Forelimb muscle (tissue), 1 donor: ENCODE measurements around the gene PALLD. TPM values are rescaled to one million over a fixed set of nuclear protein-coding genes. Genes with fewer than 3 reads are reported as not detected.
"Not testable (repeated sequence)": the region's sequence is repeated elsewhere in the genome, so short reads cannot be mapped to it uniquely, and the experiment has no call there.

Experiments used
- DNase-seq: peaks from one replicate; pipeline ENCODE4 v3.0.0-alpha.2; 2013; ENCODE audit warnings: low read depth
- polyA plus RNA-seq: library from polyadenylated mRNA; unstranded; fragments of 120-200 nt; gene quantifications from one replicate; pipeline ENCODE4 v1.2.1, GENCODE V29; 2013; ENCODE audit not compliant: insufficient read length

PALLD gene
- polyA plus RNA-seq, 1 donor, result 167 TPM

- no peak for DNase-seq
These were observed 5.3 kb upstream of the PALLD start for GRCh38 chr4:168491563-168491962.

GRCh38 chr4:168498251-168498650 lies 1.4 kb downstream of the PALLD start:
- DNase-seq, result no peak

GRCh38 chr4:168499241-168499640 lies 2.4 kb downstream of the PALLD start:
- no peak for DNase-seq

- no peak for DNase-seq
These were observed 4.6 kb downstream of the PALLD start for GRCh38 chr4:168501407-168501806.

GRCh38 chr4:168502861-168503260 lies 6.0 kb downstream of the PALLD start:
- DNase-seq, result no peak

GRCh38 chr4:168503652-168504362 lies 7.0 kb downstream of the PALLD start:
- DNase-seq, result no peak

GRCh38 chr4:168504526-168504925 lies 7.7 kb downstream of the PALLD start:
- DNase-seq, result no peak

- no peak for DNase-seq
These were observed 9.2 kb downstream of the PALLD start for GRCh38 chr4:168506014-168506413.

GRCh38 chr4:168507178-168507815 lies 10.4 kb downstream of the PALLD start:
- DNase-seq, result no peak

GRCh38 chr4:168508683-168509082 lies 11.8 kb downstream of the PALLD start:
- DNase-seq, result no peak

GRCh38 chr4:168509786-168510185 lies 12.9 kb downstream of the PALLD start:
- no peak for DNase-seq

- no peak for DNase-seq
These were observed 15.1 kb downstream of the PALLD start for GRCh38 chr4:168511780-168512489.

- DNase-seq, result not testable (repeated sequence)
These were observed 17.0 kb downstream of the PALLD start for GRCh38 chr4:168513826-168514225.

- DNase-seq, result no peak
These were observed 17.5 kb downstream of the PALLD start for GRCh38 chr4:168514249-168514852.

GRCh38 chr4:168515222-168516011 lies 18.6 kb downstream of the PALLD start:
- no peak for DNase-seq

- DNase-seq, result no peak
These were observed 20.0 kb downstream of the PALLD start for GRCh38 chr4:168516841-168517240.

- no peak for DNase-seq
These were observed 22.7 kb downstream of the PALLD start for GRCh38 chr4:168519576-168519975.

- DNase-seq, result no peak
These were observed 24.9 kb downstream of the PALLD start for GRCh38 chr4:168521721-168522120.

GRCh38 chr4:168522356-168522755 lies 25.5 kb downstream of the PALLD start:
- DNase-seq, result no peak

GRCh38 chr4:168522829-168523489 lies 26.1 kb downstream of the PALLD start:
- DNase-seq, result no peak

GRCh38 chr4:168524006-168524405 lies 27.2 kb downstream of the PALLD start:
- DNase-seq, result no peak
